ACHN (cell line): Measurements from ENCODE around the gene PSMA7.

Source experiments
- DNase-seq: peaks from one replicate; pipeline ENCODE4 v3.0.0-alpha.2; 2015
- in situ Hi-C: cut with HindIII; loops from 2 replicates; pipeline ENCODE4 v1.10.0; 2017; ENCODE audit warnings: low sequenced_read_pairs, low pct_ligation_motif_present, low pct_unique_long_range_greater_than_20kb

PSMA7 gene

GRCh38 chr20:62143081-62143956 is at the start of gene PSMA7, which contains the start of gene SS18L1:
TSS of gene PSMA7 (minus strand) at chr20:62143394. CDS start at chr20:62143303, 91 bp downstream.
TSS of gene SS18L1 (plus strand) at chr20:62143769. CDS start at chr20:62143821, 52 bp downstream.
- in situ Hi-C loops = no loop called here

GRCh38 chr20:62192635-62193034 is 49.4 kb upstream of the PSMA7 start:
- no peak for DNase-seq
- in situ Hi-C loops = no loop called here

More at GRCh38 chr20:62143081-62143956, at the start of gene PSMA7, which contains the start of gene SS18L1:
- peak; percentile 77 for DNase-seq

- DNase-seq = no peak
- in situ Hi-C loops = no loop called here
These were observed 48.8 kb upstream of the PSMA7 start for GRCh38 chr20:62191781-62192559.

GRCh38 chr20:62190639-62191411 is 47.6 kb upstream of the PSMA7 start:
- in situ Hi-C loops = no loop called here
- DNase-seq = no peak

- in situ Hi-C loops = no loop called here
- no peak for DNase-seq
These were observed 44.0 kb upstream of the PSMA7 start for GRCh38 chr20:62186887-62187866.

GRCh38 chr20:62186096-62186426 is 42.9 kb upstream of the PSMA7 start:
- DNase-seq = no peak
- in situ Hi-C loops = no loop called here

GRCh38 chr20:62183426-62184142 is 40.4 kb upstream of the PSMA7 start:
- DNase-seq = peak; percentile 3
- in situ Hi-C loops = no loop called here

- in situ Hi-C loops = no loop called here
- peak; percentile 94 for DNase-seq
These were observed 39.6 kb upstream of the PSMA7 start, which contains the start of gene MTG2 for GRCh38 chr20:62182469-62183425. TSS of gene MTG2 (plus strand) at chr20:62183028. CDS start at chr20:62193421, 10,393 bp downstream.

GRCh38 chr20:62181808-62182207 is 38.6 kb upstream of the PSMA7 start:
- in situ Hi-C loops = no loop called here
- DNase-seq = no peak

GRCh38 chr20:62179162-62179504 is 35.9 kb upstream of the PSMA7 start:
- DNase-seq = no peak
- in situ Hi-C loops = no loop called here

- in situ Hi-C loops = no loop called here
- DNase-seq = no peak
These were observed 35.3 kb upstream of the PSMA7 start for GRCh38 chr20:62178316-62179161.

- in situ Hi-C loops = no loop called here
- no peak for DNase-seq
These were observed 34.1 kb upstream of the PSMA7 start for GRCh38 chr20:62177307-62177706.

- in situ Hi-C loops = no loop called here
- no peak for DNase-seq
These were observed 33.7 kb upstream of the PSMA7 start for GRCh38 chr20:62176866-62177265.

- no peak for DNase-seq
- in situ Hi-C loops = no loop called here
These were observed 32.5 kb upstream of the PSMA7 start for GRCh38 chr20:62175711-62176110.

GRCh38 chr20:62174870-62175624 is 31.9 kb upstream of the PSMA7 start:
- in situ Hi-C loops = no loop called here
- DNase-seq = no peak
